ENCODE data around the gene SLC31A1. TPM values are rescaled to one million over a fixed set of nuclear protein-coding genes. Genes with fewer than 3 reads are reported as not detected.

Gene SLC31A1
- total RNA-seq, 1 experiment from 2014 or later, result 34.4 TPM

- H3K14ac ChIP-seq (ENCODE audit: insufficient read depth, low read length), result no peak within 1 kb of the TSS
- H2BK12ac ChIP-seq (ENCODE audit: insufficient read length, low read depth, low read length), result no peak within 1 kb of the TSS
- no peak within 1 kb of the TSS for H2BK120ac ChIP-seq (ENCODE audit: low read depth, low read length, poor library complexity, severe bottlenecking)
- H2AK5ac ChIP-seq (ENCODE audit: insufficient read length, low read length), result no peak within 1 kb of the TSS
- no peak within 1 kb of the TSS for H3K23ac ChIP-seq (ENCODE audit: insufficient read length, low read depth, low read length)
- no peaks in the 10 kb centered on the region for H3K79me2 ChIP-seq (ENCODE audit: insufficient read depth, low read length)
- H2BK15ac ChIP-seq (ENCODE audit: low read depth, low read length), result no peak within 1 kb of the TSS
- Mint-ChIP-seq H3K27ac (peak within 1 kb of the TSS in 1 of 3 experiments; percentile 51; a peak in 1 of 7 replicates), H3K27me3 (ENCODE audit: low read depth) (no peaks in the 10 kb centered on the region; the same call in 1 of the 2 replicates), H3K36me3 (ENCODE audit: insufficient read depth in 1 of 3, low read depth in 3 of 3) (no peaks in the 10 kb centered on the region), H3K4me1 (peaks cover 13 to 16% of the 10 kb centered on the region in 2 experiments), H3K9me3 (no peaks in the 10 kb centered on the region), H3K4me3 (no peak within 1 kb of the TSS)
- WGBS (ENCODE audit: extremely low coverage, insufficient read length, low lambda C conversion rate), result no CpG with 5 or more reads among the region's 25 CpGs
- peak; percentile 36 for DNase-seq
- H3K4me2 ChIP-seq (ENCODE audit: insufficient read depth, insufficient read length, low read length), result no peak within 1 kb of the TSS
- no peaks in the 10 kb centered on the region for H3K23me2 ChIP-seq (ENCODE audit: insufficient read length, low read depth, low read length, poor library complexity, severe bottlenecking)
- H3K4ac ChIP-seq (ENCODE audit: low read depth, low read length), result no peak within 1 kb of the TSS
- H3K9ac ChIP-seq (ENCODE audit: extremely low read depth, insufficient read length, low read length), result no peak within 1 kb of the TSS
- H4K5ac ChIP-seq (ENCODE audit: insufficient read length, low read depth, low read length), result no peak within 1 kb of the TSS
- no peak within 1 kb of the TSS for H3K18ac ChIP-seq (ENCODE audit: insufficient read length, low read depth, low read length)
- H2AFZ ChIP-seq (ENCODE audit: low read length), result no peak within 1 kb of the TSS
- H3T11ph ChIP-seq (ENCODE audit: low read length), result no peak within 1 kb of the TSS
- no peaks in the 10 kb centered on the region for H3K9me3 ChIP-seq (ENCODE audit: control insufficient read depth, low read depth, low read length)
- H3K27me3 ChIP-seq (ENCODE audit: insufficient read depth, low read length), result no peaks in the 10 kb centered on the region
- no peak within 1 kb of the TSS for H2BK20ac ChIP-seq (ENCODE audit: low read depth, low read length, poor library complexity, severe bottlenecking)
- H3K56ac ChIP-seq (ENCODE audit: insufficient read length, low read depth, low read length), result no peak within 1 kb of the TSS
- H4K91ac ChIP-seq (ENCODE audit: insufficient read length, low read depth, low read length), result no peak within 1 kb of the TSS
- H4K20me1 ChIP-seq (ENCODE audit: control insufficient read depth, insufficient read depth, insufficient read length), result no peaks in the 10 kb centered on the region
- H3K79me1 ChIP-seq (ENCODE audit: insufficient read depth, low read depth, low read length, poor library complexity, severe bottlenecking), result no peaks in the 10 kb centered on the region
- H4K8ac ChIP-seq (replicated peaks; ENCODE audit: insufficient read length, low read depth, low read length), result no peak within 1 kb of the TSS
- TF ChIP-seq, protein P1, sequence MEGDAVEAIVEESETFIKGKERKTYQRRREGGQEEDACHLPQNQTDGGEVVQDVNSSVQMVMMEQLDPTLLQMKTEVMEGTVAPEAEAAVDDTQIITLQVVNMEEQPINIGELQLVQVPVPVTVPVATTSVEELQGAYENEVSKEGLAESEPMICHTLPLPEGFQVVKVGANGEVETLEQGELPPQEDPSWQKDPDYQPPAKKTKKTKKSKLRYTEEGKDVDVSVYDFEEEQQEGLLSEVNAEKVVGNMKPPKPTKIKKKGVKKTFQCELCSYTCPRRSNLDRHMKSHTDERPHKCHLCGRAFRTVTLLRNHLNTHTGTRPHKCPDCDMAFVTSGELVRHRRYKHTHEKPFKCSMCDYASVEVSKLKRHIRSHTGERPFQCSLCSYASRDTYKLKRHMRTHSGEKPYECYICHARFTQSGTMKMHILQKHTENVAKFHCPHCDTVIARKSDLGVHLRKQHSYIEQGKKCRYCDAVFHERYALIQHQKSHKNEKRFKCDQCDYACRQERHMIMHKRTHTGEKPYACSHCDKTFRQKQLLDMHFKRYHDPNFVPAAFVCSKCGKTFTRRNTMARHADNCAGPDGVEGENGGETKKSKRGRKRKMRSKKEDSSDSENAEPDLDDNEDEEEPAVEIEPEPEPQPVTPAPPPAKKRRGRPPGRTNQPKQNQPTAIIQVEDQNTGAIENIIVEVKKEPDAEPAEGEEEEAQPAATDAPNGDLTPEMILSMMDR (conservative IDR thresholded peaks at IDR 0.05), result no peak
- H3K4me1 ChIP-seq (ENCODE audit: insufficient read depth, low read length), result no peaks in the 10 kb centered on the region
- no peak within 1 kb of the TSS for H2BK5ac ChIP-seq (ENCODE audit: insufficient read length, low read length)
- H3K27ac ChIP-seq (ENCODE audit: insufficient read length, low read depth, low read length), result no peak within 1 kb of the TSS
Observed at GRCh38 chr9:113302792-113303418, 81.6 kb downstream of the SLC31A1 start, which contains the start of gene RNF183. TSS of gene RNF183 (minus strand) at chr9:113303376. CDS start at chr9:113298184, 5,192 bp downstream.

All from H9 (cell line).